Kidney capillary endothelial cell (primary cell): ENCODE measurements around the gene MYCBP2.
A peak's percentile ranks its signal among the peaks of the same experiment; 100 is the strongest.
"Not testable (repeated sequence)": the region's sequence is repeated elsewhere in the genome, so short reads cannot be mapped to it uniquely, and the experiment has no call there.

Source experiments
- DNase-seq: peaks from one replicate; pipeline ENCODE4 v3.0.0-alpha.2; 2018; ENCODE audit warnings: low spot score

Gene MYCBP2

DNA sequence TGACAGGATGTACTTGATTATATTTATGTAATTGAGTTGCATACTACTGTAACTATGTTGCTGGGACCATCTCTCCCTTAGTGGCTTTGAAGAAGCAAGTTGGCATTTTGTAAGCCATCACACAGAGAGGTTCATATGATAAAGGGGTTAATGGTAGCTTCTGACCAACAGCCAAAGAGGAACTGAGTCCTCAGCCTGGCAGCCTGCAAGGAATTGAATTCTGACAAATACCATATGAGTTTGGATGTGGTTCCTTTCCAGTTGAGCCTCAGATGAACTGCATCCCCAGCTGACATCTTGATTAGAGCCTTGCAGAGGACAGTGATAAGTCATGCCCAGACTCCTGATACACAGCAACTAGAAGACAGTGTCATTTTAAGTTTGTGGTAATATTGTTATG is 8.6 kb upstream of the MYCBP2 start:
- DNase-seq, result no peak

DNA sequence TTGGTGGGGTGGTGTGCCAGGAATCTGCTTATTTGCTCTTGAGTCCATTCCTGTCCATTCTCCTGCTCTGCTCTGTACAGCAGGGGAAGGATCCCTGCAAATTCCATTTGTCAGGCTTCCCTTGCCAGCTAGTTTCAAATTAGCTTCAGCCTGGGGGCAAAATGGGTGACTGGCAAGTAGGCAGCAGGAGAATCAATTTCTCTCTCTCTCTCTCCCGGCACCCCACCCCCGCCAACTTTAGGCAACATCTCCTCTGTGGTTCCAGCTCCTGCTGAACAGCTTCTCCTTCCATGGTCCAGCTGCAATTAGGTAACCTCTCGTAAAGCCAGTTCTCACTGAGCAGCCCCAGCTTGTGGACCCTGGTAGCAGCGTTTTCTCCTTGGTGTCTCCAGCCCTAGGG is 6.7 kb upstream of the MYCBP2 start:
- DNase-seq, result no peak

- no peak for DNase-seq
Observed at GRCh38 chr13:77331421-77331820, 4.5 kb upstream of the MYCBP2 start.

- DNase-seq, result peak; percentile 69
Observed at GRCh38 chr13:77329911-77330584, 3.2 kb upstream of the MYCBP2 start.

GRCh38 chr13:77329133-77329910 is 2.4 kb upstream of the MYCBP2 start:
- peak; percentile 87 for DNase-seq

- no peak for DNase-seq
Observed at GRCh38 chr13:77328819-77329132, 1.9 kb upstream of the MYCBP2 start.

GRCh38 chr13:77325371-77325980 is 1.4 kb downstream of the MYCBP2 start:
- DNase-seq, result no peak

DNA sequence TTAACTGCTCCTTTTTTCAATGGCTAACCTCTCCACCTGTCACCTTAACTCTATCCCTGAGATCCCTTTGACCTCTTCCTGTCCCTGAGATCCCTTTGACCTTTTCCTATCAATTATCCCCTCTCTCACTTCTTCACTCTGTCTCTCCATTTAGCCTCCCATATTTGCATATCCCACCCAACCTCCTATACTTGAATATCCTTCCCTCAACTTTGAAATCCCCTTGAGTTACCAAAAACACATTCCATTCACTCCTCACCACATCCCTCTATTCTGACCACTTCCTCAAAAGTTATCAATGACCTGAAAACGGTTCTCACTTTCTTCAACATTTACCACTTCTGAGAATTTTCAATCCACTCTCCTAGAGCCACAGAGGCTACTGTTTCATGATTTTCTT is 3.0 kb downstream of the MYCBP2 start:
- DNase-seq, result no peak

DNA sequence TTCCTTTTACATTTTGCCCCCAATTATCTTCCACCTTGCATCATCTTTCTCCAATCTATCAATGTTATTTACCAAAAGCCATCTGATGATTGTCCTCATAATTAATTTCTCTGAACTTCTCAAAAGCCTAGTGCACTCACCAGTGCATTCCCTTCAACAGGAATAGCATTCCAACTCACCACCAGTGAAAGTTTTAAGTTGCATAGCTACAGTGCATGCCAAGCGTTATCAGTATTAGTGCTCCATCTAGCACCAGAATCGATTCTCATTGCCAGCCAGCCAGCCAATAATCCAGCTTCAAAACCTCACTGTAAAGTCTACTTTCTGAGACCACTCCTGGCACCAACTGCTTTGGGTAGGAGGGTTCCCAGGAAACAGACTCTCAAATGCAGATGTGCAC is 7.4 kb downstream of the MYCBP2 start:
- DNase-seq, result no peak

DNA sequence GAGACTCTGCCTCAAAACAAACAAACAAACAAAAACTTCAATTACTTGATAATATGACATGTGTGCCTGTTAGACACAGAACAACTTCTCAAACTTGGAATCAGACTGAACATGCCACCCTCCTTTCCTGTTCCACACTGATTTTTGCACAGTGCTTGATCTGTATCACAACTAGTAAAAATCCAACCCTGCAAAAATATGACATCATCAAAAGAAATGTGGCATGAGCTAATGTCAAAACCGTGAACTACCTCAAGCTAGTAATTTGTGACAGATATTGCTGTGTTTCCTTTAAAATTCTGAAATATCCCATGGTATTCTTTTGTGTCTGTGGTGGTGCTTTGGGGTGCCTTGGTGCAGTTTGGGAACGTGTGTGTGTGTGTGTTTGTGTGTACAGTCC is 8.2 kb downstream of the MYCBP2 start:
- DNase-seq, result no peak

DNA sequence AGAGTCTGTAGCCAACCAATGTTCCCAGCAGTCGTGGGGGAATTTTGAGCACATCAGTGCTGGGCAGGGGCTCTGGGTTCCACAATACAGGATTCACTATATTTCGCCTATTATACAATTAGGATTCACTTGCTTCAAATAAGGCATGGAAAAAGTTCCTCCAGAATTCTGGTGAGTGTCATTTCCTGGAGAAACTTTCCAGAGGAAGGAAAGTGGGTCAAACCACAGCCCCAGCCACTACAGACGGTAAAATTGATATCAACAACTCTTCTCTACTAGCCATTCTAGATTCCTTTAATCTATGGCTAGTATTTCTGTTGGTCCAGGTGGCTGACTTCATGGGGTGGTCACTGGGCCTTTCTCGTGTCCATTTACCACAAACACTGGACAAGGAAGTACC is 10.5 kb downstream of the MYCBP2 start:
- DNase-seq, result no peak

DNA sequence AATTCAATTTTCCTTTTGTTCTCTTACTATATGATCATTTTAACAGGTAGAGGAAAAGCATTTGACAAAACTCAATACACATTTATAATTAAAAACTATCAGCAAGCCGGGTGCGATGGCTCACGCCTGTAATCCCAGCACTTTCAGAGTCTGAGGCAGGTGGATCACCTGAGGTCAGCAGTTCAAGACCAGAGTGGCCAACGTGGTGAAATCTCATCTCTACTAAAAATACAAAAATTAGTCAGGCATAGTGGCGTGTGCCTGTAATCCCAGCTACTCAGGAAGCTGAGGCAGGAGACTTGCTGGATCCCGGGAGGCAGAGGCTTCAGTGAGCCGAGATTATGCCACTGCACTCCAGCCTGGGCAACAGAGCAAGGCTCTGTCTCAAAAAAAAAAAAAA is 11.4 kb downstream of the MYCBP2 start:
- not testable (repeated sequence) for DNase-seq

- DNase-seq, result no peak
Observed at GRCh38 chr13:77313923-77314322, 13.0 kb downstream of the MYCBP2 start.

DNA sequence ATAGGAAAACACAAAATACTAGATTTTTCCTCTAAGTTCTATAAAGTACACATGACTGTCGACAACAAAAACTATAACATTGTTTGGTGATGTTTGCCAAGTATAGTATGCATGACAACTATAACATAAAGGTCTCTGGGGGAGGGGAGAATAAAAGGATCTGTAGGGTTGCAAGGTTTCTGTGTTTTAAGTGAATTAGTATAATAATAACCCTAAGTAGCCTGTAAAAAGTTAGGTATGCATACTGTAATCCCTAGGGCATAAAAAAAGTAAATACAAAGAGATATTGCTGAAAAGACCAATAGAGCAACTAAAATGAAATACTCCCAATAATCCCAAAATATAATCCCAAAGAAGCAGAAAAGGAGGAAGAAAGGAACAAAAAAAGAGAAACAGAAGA is 14.6 kb downstream of the MYCBP2 start:
- no peak for DNase-seq

- no peak for DNase-seq
Observed at GRCh38 chr13:77310579-77311279, 16.2 kb downstream of the MYCBP2 start.

DNA sequence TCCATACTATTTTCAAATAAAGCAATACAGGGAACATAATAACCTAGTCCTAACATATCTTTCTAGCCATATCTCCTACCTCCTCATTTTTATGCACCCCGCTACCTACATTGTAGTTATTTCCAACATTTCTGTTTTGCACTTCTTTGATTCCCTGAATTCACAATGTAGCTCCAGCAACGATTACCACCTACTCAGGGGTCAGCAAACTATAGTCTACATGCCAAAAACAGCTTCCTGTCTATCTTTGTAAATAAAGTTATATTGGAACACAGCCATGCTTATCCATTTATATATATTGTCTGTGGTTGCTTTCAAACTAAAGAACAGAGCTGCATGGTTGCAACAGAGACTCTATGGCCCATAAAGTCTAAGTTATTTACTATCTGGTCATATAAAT is 16.7 kb downstream of the MYCBP2 start:
- DNase-seq, result no peak

DNA sequence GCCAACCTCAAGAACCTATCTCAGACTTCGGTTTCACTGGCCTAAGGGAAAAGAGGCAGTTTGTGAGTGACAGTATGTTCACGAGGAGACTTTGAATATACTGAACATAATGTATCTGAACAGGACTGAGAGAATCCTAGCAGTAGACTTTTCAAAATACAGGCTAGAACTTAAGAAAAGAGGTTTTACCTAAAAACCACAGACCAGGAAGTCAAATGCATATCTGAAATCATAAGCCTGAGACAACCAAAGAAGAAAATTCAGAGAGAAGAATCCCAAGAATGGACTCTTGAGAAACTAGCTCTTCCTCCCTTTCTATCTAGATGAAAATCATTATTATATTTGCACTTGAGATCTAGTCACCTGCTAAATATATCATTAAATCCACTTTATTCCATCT is 17.6 kb downstream of the MYCBP2 start:
- no peak for DNase-seq

DNA sequence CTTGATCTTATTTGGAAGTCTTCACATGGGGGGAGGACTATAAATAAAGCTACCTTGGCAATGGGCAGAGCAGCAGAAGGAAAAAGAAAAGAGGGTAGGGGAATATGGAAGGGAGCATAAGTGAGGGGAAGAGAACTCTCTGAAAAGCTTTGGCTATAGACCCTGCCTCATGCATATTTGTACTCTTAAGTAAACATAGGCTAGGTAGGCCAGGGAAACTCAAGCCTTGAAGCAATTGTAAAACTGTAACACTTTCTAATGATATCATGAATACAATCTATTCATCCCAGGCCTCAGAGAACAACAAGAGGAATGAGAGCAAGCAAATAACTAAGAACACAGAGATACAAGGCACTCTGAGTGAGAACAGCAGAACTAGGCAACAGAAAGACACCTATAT is 20.4 kb downstream of the MYCBP2 start:
- DNase-seq, result no peak

GRCh38 chr13:77305266-77305665 is 21.6 kb downstream of the MYCBP2 start:
- peak; percentile 60 for DNase-seq

DNA sequence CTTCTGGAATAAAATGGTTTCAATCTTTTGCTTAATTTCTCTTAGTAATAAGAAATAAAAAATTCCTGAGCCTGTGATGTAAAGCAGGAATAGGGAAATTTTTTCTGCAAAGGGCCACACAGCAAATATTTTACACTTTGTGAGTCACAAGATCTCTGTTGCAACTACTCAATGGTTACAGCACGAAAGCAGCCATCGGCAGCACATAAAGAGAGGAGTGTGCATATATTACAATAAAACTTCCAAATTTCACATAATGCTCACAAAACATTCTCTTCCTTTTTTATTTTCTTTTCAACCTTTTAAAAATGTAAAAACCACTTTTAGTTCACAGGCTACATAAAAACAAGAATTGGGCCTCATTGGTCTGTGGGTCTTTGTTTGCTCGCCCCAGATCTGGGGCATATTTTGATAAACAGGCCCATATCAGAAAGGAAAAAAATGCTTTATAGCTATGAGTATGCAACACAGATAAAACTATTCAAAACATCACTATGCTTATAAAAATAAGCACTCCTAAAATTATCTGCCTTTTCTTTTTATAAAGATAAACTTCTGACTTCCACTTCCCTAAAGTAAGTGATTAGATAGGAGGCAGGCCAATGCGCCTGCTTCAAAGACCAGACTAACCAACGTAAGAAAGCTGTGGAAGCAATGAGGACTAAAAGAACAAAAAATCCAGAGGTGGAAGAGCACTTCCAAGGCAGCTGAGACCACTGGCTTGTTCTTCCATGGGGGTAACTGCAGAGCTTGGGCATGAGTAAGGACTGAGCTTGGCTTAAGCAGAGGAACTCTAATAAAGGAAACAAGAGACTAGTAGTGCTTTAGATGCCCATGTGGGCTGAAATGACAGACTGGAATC is 26.5 kb downstream of the MYCBP2 start:
- no peak for DNase-seq

DNA sequence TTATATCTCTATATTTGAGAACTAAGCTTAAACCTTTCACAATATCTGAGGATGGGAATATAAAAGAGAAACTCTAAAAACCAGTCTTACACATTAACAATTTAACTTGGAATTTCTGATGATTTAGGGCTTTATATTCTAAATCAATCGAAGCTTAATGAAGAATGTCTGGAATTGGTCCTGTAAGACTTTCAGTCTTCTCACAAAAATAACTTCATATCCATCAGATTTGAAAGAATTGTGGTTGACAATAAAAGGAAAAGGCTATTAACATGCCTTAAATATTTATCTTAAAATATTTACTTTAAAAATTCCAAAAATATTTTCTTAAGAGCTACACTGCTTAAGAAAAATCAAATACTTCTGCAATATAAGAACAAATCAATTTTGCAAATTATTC is 27.3 kb downstream of the MYCBP2 start:
- DNase-seq, result no peak

DNA sequence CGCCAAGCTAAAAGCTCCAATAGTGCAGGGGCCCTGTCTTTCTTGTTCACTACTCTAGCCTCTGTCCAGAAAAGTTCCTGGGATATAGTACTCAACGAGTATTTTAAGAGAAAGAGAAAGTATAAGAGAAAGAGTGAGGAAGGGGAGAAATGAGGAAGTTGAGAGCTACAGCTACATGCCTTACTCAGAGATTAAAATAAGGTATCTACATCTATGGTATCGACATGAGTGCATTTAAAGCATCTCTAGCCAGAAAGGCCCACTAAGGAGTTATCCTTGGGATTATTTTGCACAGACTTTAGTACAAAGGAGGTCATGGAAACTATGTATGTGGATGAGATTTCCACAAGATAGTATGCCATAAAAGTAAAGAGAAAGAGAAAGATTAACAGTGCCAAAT is 28.5 kb downstream of the MYCBP2 start:
- no peak for DNase-seq
